D721Med (cell line): ENCODE results near the gene S1PR1.

Source experiments
- DNase-seq: peaks from one replicate; pipeline ENCODE4 v3.0.0; 2011; ENCODE audit warnings: low spot score; ENCODE audit not compliant: insufficient read length
- FAIRE-seq: peaks from 2 replicates; lab custom pipeline; 2011; peaks lifted over from hg19 to GRCh38; lab: Jason Lieb, UNC
- CTCF ChIP-seq: IDR thresholded peaks from 2 replicates; pipeline ENCODE4 v1.5.1; 2012; ENCODE audit warnings: mild to moderate bottlenecking, control low read depth; ENCODE audit not compliant: insufficient read depth; ENCODE audit errors: missing control alignments

The S1PR1 gene

DNA sequence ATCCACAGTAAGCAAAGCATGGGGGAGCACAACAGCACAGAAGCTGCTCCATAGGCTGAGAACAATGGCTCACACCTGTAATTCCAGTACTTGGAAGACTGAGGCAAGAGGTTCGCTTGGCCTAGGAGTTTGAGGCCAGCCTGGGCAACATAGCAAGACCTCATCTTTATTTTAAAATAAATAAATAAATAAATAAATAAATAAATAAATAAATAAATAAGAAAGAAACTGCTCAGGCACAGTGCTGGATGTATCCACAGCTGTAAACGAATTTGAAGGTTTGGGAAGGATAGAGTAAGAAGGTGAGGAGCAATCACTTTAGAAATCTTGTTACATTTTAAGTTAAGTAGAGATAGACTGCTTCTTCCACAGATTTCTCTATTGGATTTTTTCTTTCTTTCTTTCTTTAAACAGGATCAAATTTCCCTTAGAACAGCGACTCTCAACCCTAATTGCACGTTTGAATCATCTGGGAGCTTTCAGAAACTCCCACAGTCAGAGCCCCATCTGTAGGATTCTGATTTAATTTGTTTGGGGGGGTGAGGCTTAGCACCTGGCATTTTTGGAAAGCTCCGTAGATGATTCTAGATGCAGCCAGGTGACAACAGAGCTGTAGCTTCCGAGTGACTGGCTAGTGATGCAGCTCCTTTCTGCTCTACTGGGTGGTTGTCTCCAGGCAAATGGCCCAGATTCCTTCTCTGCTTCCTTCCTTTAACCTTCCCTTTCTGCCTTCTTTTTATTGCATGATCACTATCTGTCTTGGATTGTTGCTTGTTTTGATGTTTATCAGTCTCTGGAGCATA, 53.5 kb downstream of the S1PR1 start:
- no peak for DNase-seq
- TF ChIP-seq CTCF, result no peak

More for the DNA sequence above, 53.5 kb downstream of the S1PR1 start:
- FAIRE-seq, result no peak
